ENCODE data around the gene UGT1A5. TPM values are rescaled to one million over a fixed set of nuclear protein-coding genes. Genes with fewer than 3 reads are reported as not detected.

The UGT1A5 gene
- not detected in 2 replicates for total RNA-seq (ENCODE audit: low replicate concordance)

GRCh38 chr2:233712611-233713261, at the start of gene UGT1A5:
Gene UGT1A5, plus strand, starts transcription at chr2:233712907. Its CDS starts 85 bp downstream, at chr2:233712992.

GRCh38 chr2:233671290-233672161, 41.2 kb upstream of the UGT1A5 start, which contains the start of gene UGT1A9:
Gene UGT1A9, plus strand, starts transcription at chr2:233671898. Its CDS starts 37 bp downstream, at chr2:233671935.

GRCh38 chr2:233681521-233682099, 31.1 kb upstream of the UGT1A5 start, which contains the start of gene UGT1A7:
Gene UGT1A7, plus strand, starts transcription at chr2:233681901. Its CDS starts 37 bp downstream, at chr2:233681938.

GRCh38 chr2:233692648-233693047, 20.1 kb upstream of the UGT1A5 start, which contains the start of gene UGT1A6:
Gene UGT1A6, plus strand, starts transcription at chr2:233692890. Its CDS starts 115 bp downstream, at chr2:233693005.

GRCh38 chr2:233718552-233718951, 5.8 kb downstream of the UGT1A5 start, which contains the start of gene UGT1A4:
Gene UGT1A4, plus strand, starts transcription at chr2:233718736. Its CDS starts 85 bp downstream, at chr2:233718821.

GRCh38 chr2:233728723-233729301, 16.1 kb downstream of the UGT1A5 start, which contains the start of gene UGT1A3:
Gene UGT1A3, plus strand, starts transcription at chr2:233729042. Its CDS starts 85 bp downstream, at chr2:233729127.

GRCh38 chr2:233760043-233760442, 47.3 kb downstream of the UGT1A5 start, which contains the start of gene UGT1A1:
Gene UGT1A1, plus strand, starts transcription at chr2:233760270. Its CDS starts 18 bp downstream, at chr2:233760288.

GRCh38 chr2:233778030-233778429, 65.3 kb downstream of the UGT1A5 start, which contains the start of gene MROH2A:
Gene MROH2A, plus strand, starts transcription at chr2:233778330. Its CDS starts 1,029 bp downstream, at chr2:233779359.

Other genes with a start within 250 kb of the UGT1A5 start
- 25.0 and 32.1 TPM in 2 replicates for gene USP40, start 146.1 kb upstream of the UGT1A5 start, total RNA-seq (ENCODE audit: low replicate concordance)
- under 0.01 and 0.08 TPM in 2 replicates for gene UGT1A8, start 95.3 kb upstream of the UGT1A5 start, total RNA-seq (ENCODE audit: low replicate concordance)
- 0.23 TPM in 1 of 2 replicates, not detected in the other for gene UGT1A10, start 76.5 kb upstream of the UGT1A5 start, total RNA-seq (ENCODE audit: low replicate concordance)
- not detected in 2 replicates for gene UGT1A9, start 41.0 kb upstream of the UGT1A5 start, total RNA-seq (ENCODE audit: low replicate concordance)
- not detected in 2 replicates for gene UGT1A7, start 31.0 kb upstream of the UGT1A5 start, total RNA-seq (ENCODE audit: low replicate concordance)
- 0.08 TPM in 1 of 2 replicates, not detected in the other for gene UGT1A6, start 20.0 kb upstream of the UGT1A5 start, total RNA-seq (ENCODE audit: low replicate concordance)
- not detected in 2 replicates for gene UGT1A4, start 5.8 kb downstream of the UGT1A5 start, total RNA-seq (ENCODE audit: low replicate concordance)
- not detected in 2 replicates for gene UGT1A3, start 16.1 kb downstream of the UGT1A5 start, total RNA-seq (ENCODE audit: low replicate concordance)
- not detected in 2 replicates for gene UGT1A1, start 47.4 kb downstream of the UGT1A5 start, total RNA-seq (ENCODE audit: low replicate concordance)
- 0.15 TPM in 1 of 2 replicates, not detected in the other for gene MROH2A, start 65.4 kb downstream of the UGT1A5 start, total RNA-seq (ENCODE audit: low replicate concordance)
- gene HJURP, start 141.6 kb downstream of the UGT1A5 start, total RNA-seq (ENCODE audit: low replicate concordance) = 1.2 and 4.5 TPM in 2 replicates
- 0.59 TPM in 1 of 2 replicates, not detected in the other for gene TRPM8, start 204.5 kb downstream of the UGT1A5 start, total RNA-seq (ENCODE audit: low replicate concordance)

All from smooth muscle cell of the coronary artery (primary cell).